IMR-90 (cell line): ENCODE results near the gene PRKAG1. TPM values are rescaled to one million over a fixed set of nuclear protein-coding genes. Genes with fewer than 3 reads are reported as not detected.

Experiments used
- ATAC-seq: fragments of 200-7000 bp; cut with Tn5 transposase; 2 replicates; pipeline ENCODE4 v1.9.1; 2020; ENCODE audit warnings: low read depth, mild to moderate bottlenecking, moderate library complexity
- BruUV-seq: library from RNA; stranded (reverse); fragments of 400-500 nt; replicated peaks from 2 replicates; lab custom pipeline; 2021; lab: Mats Ljungman, UMichigan
- CTCF ChIA-PET: fragments of 300-600 bp; formaldehyde crosslinking; extraction: SDS; loops from one replicate; lab custom pipeline; 2021; ENCODE audit warnings: antibody characterized with exemption; lab: Yijun Ruan, JAX
- POLR2A ChIA-PET: fragments of 300-600 bp; sonication (Branson Sonifier 250); formaldehyde crosslinking; loops from one replicate; lab custom pipeline; 2022; ENCODE audit warnings: antibody characterized with exemption; ENCODE audit not compliant: unreplicated experiment; lab: Charles Lee
- DNase-seq: peaks from one replicate; pipeline ENCODE4 v3.0.0; 2013
- H2AFZ ChIP-seq: replicated peaks from 2 replicates; pipeline ENCODE3; 2013; ENCODE audit warnings: low read length, mild to moderate bottlenecking; ENCODE audit not compliant: poor library complexity
- H2AK5ac ChIP-seq: 2 replicates; pipeline ENCODE4 v1.6.1; 2013; ENCODE audit warnings: low read depth, low read length, inconsistent platforms
- H2AK9ac ChIP-seq: replicated peaks from 2 replicates; pipeline ENCODE3; 2013; ENCODE audit warnings: mild to moderate bottlenecking, low read depth, low read length, moderate library complexity; ENCODE audit not compliant: poor library complexity
- H2BK120ac ChIP-seq: 2 replicates; pipeline ENCODE4 v1.6.1; 2013; ENCODE audit warnings: low read depth, low read length, inconsistent platforms
- H2BK15ac ChIP-seq: 3 replicates; pipeline ENCODE4 v1.6.1; 2013; ENCODE audit warnings: low read depth, low read length, inconsistent platforms
- H2BK20ac ChIP-seq: 2 replicates; pipeline ENCODE4 v1.6.1; 2013; ENCODE audit warnings: low read depth, mild to moderate bottlenecking, inconsistent platforms, low read length, moderate library complexity
- H2BK5ac ChIP-seq: 2 replicates; pipeline ENCODE4 v1.6.1; 2013; ENCODE audit warnings: mild to moderate bottlenecking, low read depth, low read length, inconsistent platforms; ENCODE audit not compliant: poor library complexity, severe bottlenecking
- H3K14ac ChIP-seq: replicated peaks from 2 replicates; pipeline ENCODE4 v1.6.1; 2013; ENCODE audit warnings: low read depth, low read length, inconsistent platforms
- H3K18ac ChIP-seq: 2 replicates; pipeline ENCODE4 v1.6.1; 2013; ENCODE audit warnings: low read depth, low read length, control low read depth
- H3K23ac ChIP-seq: 2 replicates; pipeline ENCODE4 v1.6.1; 2013; ENCODE audit warnings: low read depth, low read length, inconsistent platforms
- H3K27ac ChIP-seq: 2 replicates; pipeline ENCODE4 v1.5.1; 2013; ENCODE audit warnings: mild to moderate bottlenecking, control low read depth, low read length; ENCODE audit not compliant: insufficient read depth
- H3K27me3 ChIP-seq: 2 replicates; pipeline ENCODE4 v1.6.1; 2013; ENCODE audit warnings: low read length; ENCODE audit not compliant: control insufficient read depth, insufficient read depth
- H3K36me3 ChIP-seq: 2 replicates; pipeline ENCODE4 v1.6.1; 2013; ENCODE audit warnings: low read length, mixed read lengths; ENCODE audit not compliant: control insufficient read depth, insufficient read depth
- H3K4ac ChIP-seq: 2 replicates; pipeline ENCODE4 v1.6.1; 2013; ENCODE audit warnings: low read depth, low read length, inconsistent platforms
- H3K4me1 ChIP-seq: 2 replicates; pipeline ENCODE4 v1.6.1; 2013; ENCODE audit warnings: low read length, mixed read lengths; ENCODE audit not compliant: control insufficient read depth, insufficient read depth
- H3K4me2 ChIP-seq: 2 replicates; pipeline ENCODE4 v1.6.1; 2013; ENCODE audit warnings: low read depth, mild to moderate bottlenecking, control low read depth, low read length, moderate library complexity
- H3K4me3 ChIP-seq: 2 replicates; pipeline ENCODE4 v1.5.1; 2013; ENCODE audit warnings: low read depth, mild to moderate bottlenecking, control low read depth, low read length, moderate library complexity; ENCODE audit not compliant: insufficient read depth
- H3K56ac ChIP-seq: 2 replicates; pipeline ENCODE4 v1.6.1; 2013; ENCODE audit warnings: low read length, inconsistent platforms; ENCODE audit not compliant: insufficient read depth; ENCODE audit errors: extremely low read depth
- H3K79me1 ChIP-seq, 2 experiments: 2 replicates each; pipeline ENCODE4 v1.6.1; 2013; ENCODE audit warnings: low read length in 2 of 2, inconsistent platforms in 1 of 2, low read depth in 1 of 2
- H3K9ac ChIP-seq: 2 replicates; pipeline ENCODE4 v1.6.1; 2013; ENCODE audit warnings: low read depth, low read length, control low read depth
- H3K9me1 ChIP-seq: 2 replicates; pipeline ENCODE4 v1.6.1; 2013; ENCODE audit warnings: low read length, inconsistent platforms; ENCODE audit not compliant: insufficient read depth
- H3K9me3 ChIP-seq: 2 replicates; pipeline ENCODE4 v1.6.1; 2013; ENCODE audit warnings: low read length; ENCODE audit not compliant: control insufficient read depth, insufficient read depth
- H4K20me1 ChIP-seq: 2 replicates; pipeline ENCODE4 v1.6.1; 2013; ENCODE audit warnings: low read length, inconsistent platforms; ENCODE audit not compliant: insufficient read depth
- H4K5ac ChIP-seq: 2 replicates; pipeline ENCODE4 v1.6.1; 2013; ENCODE audit warnings: mild to moderate bottlenecking, low read depth, low read length, control low read depth
- H4K8ac ChIP-seq, 2 experiments: 2 replicates each; pipeline ENCODE4 v1.6.1; 2013; ENCODE audit warnings: low read depth in 2 of 2, low read length in 2 of 2, control low read depth in 1 of 2, inconsistent platforms in 1 of 2
- H4K91ac ChIP-seq: 2 replicates; pipeline ENCODE4 v1.6.1; 2013; ENCODE audit warnings: low read depth, low read length, inconsistent platforms; ENCODE audit not compliant: insufficient read depth
- BHLHE40 ChIP-seq: fragments of 150-350 bp; IDR thresholded peaks from 2 replicates; pipeline ENCODE4 v1.6.1; 2016; ENCODE audit warnings: mild to moderate bottlenecking, low read depth, low read length
- CEBPB ChIP-seq: IDR thresholded peaks from 2 replicates; pipeline ENCODE4 v1.6.1; 2012; ENCODE audit warnings: low read depth, low read length, improper control_type of control experiment
- FOS ChIP-seq: fragments of 150-350 bp; IDR thresholded peaks from 2 replicates; pipeline ENCODE4 v1.6.1; 2016; ENCODE audit warnings: low read depth, low read length
- RAD21 ChIP-seq: IDR thresholded peaks from 2 replicates; pipeline ENCODE4 v1.6.1; 2012; ENCODE audit warnings: low read length, improper control_type of control experiment
- RCOR1 ChIP-seq: IDR thresholded peaks from 2 replicates; pipeline ENCODE4 v1.6.1; 2012; ENCODE audit warnings: mild to moderate bottlenecking, low read length, improper control_type of control experiment; ENCODE audit not compliant: insufficient replicate concordance
- RFX5 ChIP-seq: IDR thresholded peaks from 2 replicates; pipeline ENCODE4 v1.8.0; 2012; ENCODE audit warnings: low read depth, mild to moderate bottlenecking, low read length, moderate library complexity
- WGBS, 2 experiments: methylation state at CpG; one replicate each; pipeline versions ENCODE4 v1.1.5 to v1.1.7; 2013; ENCODE audit warnings: missing lambda C conversion rate in 2 of 2; ENCODE audit not compliant: insufficient read length in 1 of 2; ENCODE audit errors: extremely low coverage in 2 of 2; 5-methylcytosine and 5-hydroxymethylcytosine counted together
- dilution Hi-C: fragments of 300-500 bp; cut with HindIII; formaldehyde crosslinking; loops from one replicate; pipeline ENCODE4 v1.14.3; 2018; ENCODE audit warnings: low sequenced_read_pairs; ENCODE audit not compliant: unreplicated experiment
- in situ Hi-C: fragments of 300-500 bp; cut with MboI; formaldehyde crosslinking; loops from 3 replicates; pipeline ENCODE4 v1.14.3; 2019; ENCODE audit warnings: low sequenced_read_pairs, inconsistent platforms, mixed read lengths
- intact Hi-C: fragments of 100-400 bp; cut with micrococcal nuclease; formaldehyde crosslinking; loops from 2 replicates; pipeline ENCODE4 v1.10.0; 2022
- polyA plus RNA-seq, 3 experiments: library from polyadenylated mRNA; depleted of rRNA; stranded (reverse); fragments of >200 nt; gene quantifications; 2 replicates each; pipeline ENCODE4 v1.2.3, GENCODE V29; 2012; ENCODE audit warnings: low replicate concordance in 1 of 3
- total RNA-seq: library from RNA; depleted of rRNA; stranded (reverse); fragments of >200 nt; gene quantifications from 2 replicates; pipeline ENCODE4 v1.2.3, GENCODE V29; 2012
- TF ChIP-seq, protein P1 (sequence below): conservative IDR thresholded peaks from 2 replicates; pipeline ENCODE4 v1.5.1; 2012; ENCODE audit warnings: mild to moderate bottlenecking, low read depth, low read length, improper control_type of control experiment
- TF ChIP-seq, protein P2 (sequence below): fragments of 150-350 bp; IDR thresholded peaks from 2 replicates; pipeline ENCODE4 v1.6.1; 2016; ENCODE audit warnings: low read depth, mild to moderate bottlenecking, low read length, moderate library complexity, borderline replicate concordance

Gene PRKAG1
- total and polyA plus RNA-seq, 2 of the 4 experiments (the other 2 are of a cell fraction) = 81.1 to 106 TPM

DNA sequence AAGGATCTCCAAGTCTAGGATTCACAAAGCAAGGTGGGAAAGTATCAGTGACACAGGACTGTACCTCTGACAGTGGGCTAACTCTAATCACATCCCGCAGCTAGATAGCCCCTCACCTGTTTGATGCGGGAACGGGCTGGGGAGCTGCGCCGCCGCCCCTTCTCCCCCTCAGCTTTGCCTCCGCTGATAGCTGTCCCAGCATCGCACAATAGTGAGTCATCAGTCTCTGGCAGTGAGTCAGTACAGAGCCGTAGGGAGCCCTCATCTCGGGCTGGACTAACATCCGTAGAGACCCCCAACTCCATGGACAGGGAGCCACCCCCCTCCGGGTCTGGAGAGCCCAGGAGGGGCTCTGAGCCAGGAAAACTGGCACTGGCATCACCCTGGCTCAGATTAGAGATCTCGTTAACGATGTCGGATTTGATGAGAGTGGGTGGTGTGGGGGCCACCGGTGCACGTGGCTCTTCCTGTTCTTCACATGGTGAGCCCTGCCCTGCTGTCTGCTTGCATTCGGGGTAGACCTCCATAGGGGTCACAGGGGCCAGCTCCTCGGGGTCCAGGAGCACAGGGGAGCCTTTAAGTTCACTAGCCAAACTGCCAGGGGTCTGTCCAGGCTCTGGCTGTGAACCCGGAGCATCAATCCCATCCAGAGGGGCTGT, 31.1 kb upstream of the PRKAG1 start:
- Histone ChIP-seq H3K23ac (no peak overlapping the region), H3K9me1 (peaks cover 12% of the 10 kb centered on the region), H3K9ac (no peak overlapping the region), H2BK20ac (no peak overlapping the region), H3K4me2 (peak overlapping the region; percentile 13; the same call in 1 of the 2 replicates), H3K4me1 (peaks cover 7% of the 10 kb centered on the region), H4K20me1 (peaks cover 74% of the 10 kb centered on the region), H4K8ac (peak overlapping the region in 1 of 2 experiments; percentile 66; a peak in 1 of 4 replicates), H2AK9ac (peak overlapping the region; percentile 93), H2BK15ac (no peak overlapping the region), H3K14ac (peak overlapping the region; percentile 75; the same call in 1 of the 2 replicates), H3K79me1 (peaks cover 49 to 81% of the 10 kb centered on the region in 2 experiments), H2AK5ac (peak overlapping the region; percentile 85), H3K4ac (peak overlapping the region; percentile 63; the same call in 1 of the 2 replicates), H3K56ac (no peak overlapping the region), H2BK5ac (peak overlapping the region; percentile 68), H3K36me3 (peaks cover 90% of the 10 kb centered on the region), H4K5ac (no peak overlapping the region), H3K27me3 (no peaks in the 10 kb centered on the region), H3K4me3 (no peak overlapping the region), H3K18ac (no peak overlapping the region), H2AFZ (peak overlapping the region; percentile 16), H4K91ac (no peak overlapping the region), H3K9me3 (no peaks in the 10 kb centered on the region), H3K27ac (peak overlapping the region; percentile 9; the same call in 1 of the 2 replicates), H2BK120ac (no peak overlapping the region)
- ChIA-PET POLR2A (no interaction called here), CTCF (interaction anchor here (1.0 kb wide), 1 partner anchor 14 kb away, joined by 4 read pairs; no protein-coding TSS in a partner anchor)
- dilution Hi-C loops (no loop called here), intact Hi-C loops (no loop called here), in situ Hi-C loops (no loop called here)
- WGBS, 2 experiments = 43% methylated on average over 2 of the region's 20 CpGs; no CpG with 5 or more reads in 1 of the 2 experiments
- ATAC-seq = peak; percentile 95
- TF ChIP-seq BHLHE40 (no peak), RCOR1 (no peak), RAD21 (no peak), RFX5 (no peak), CEBPB (no peak), FOS (peak; percentile 90)
- TF ChIP-seq, protein P1, sequence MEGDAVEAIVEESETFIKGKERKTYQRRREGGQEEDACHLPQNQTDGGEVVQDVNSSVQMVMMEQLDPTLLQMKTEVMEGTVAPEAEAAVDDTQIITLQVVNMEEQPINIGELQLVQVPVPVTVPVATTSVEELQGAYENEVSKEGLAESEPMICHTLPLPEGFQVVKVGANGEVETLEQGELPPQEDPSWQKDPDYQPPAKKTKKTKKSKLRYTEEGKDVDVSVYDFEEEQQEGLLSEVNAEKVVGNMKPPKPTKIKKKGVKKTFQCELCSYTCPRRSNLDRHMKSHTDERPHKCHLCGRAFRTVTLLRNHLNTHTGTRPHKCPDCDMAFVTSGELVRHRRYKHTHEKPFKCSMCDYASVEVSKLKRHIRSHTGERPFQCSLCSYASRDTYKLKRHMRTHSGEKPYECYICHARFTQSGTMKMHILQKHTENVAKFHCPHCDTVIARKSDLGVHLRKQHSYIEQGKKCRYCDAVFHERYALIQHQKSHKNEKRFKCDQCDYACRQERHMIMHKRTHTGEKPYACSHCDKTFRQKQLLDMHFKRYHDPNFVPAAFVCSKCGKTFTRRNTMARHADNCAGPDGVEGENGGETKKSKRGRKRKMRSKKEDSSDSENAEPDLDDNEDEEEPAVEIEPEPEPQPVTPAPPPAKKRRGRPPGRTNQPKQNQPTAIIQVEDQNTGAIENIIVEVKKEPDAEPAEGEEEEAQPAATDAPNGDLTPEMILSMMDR = no peak
- TF ChIP-seq, protein P2, sequence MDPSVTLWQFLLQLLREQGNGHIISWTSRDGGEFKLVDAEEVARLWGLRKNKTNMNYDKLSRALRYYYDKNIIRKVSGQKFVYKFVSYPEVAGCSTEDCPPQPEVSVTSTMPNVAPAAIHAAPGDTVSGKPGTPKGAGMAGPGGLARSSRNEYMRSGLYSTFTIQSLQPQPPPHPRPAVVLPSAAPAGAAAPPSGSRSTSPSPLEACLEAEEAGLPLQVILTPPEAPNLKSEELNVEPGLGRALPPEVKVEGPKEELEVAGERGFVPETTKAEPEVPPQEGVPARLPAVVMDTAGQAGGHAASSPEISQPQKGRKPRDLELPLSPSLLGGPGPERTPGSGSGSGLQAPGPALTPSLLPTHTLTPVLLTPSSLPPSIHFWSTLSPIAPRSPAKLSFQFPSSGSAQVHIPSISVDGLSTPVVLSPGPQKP = no peak
- peak; percentile 76 for DNase-seq
- BruUV-seq = no TSS peak
